Heart left ventricle (tissue), 16 donors: ENCODE measurements around the gene OSBPL10. TPM values are rescaled to one million over a fixed set of nuclear protein-coding genes. Genes with fewer than 3 reads are reported as not detected.

Experiments
- ATAC-seq, 4 donors: fragments of 200-7000 bp; cut with Tn5 transposase; one replicate each; pipeline ENCODE4 v1.9.1; 2020 to 2022; ENCODE audit warnings: moderate library complexity in 4 of 4, mild to moderate bottlenecking in 3 of 4, moderate number of reproducible peaks in 1 of 4
- DNase-seq, 5 donors: peaks; one replicate each; pipeline ENCODE4 v3.0.0-alpha.2; 2020
- H3K27ac ChIP-seq, 12 donors: fragments of 200-600 bp; sonication (generic) in 4 of 12; one replicate each; pipeline versions ENCODE4 v1.5.0 to v1.8.0; 2016 to 2022; ENCODE audit warnings: mild to moderate bottlenecking in 2 of 12
- H3K27me3 ChIP-seq, 9 donors: fragments of 200-600 bp; sonication (generic) in 2 of 9; one replicate each; pipeline versions ENCODE4 v1.5.1 to v1.8.0; 2016 to 2022; ENCODE audit warnings: mild to moderate bottlenecking in 3 of 9
- H3K36me3 ChIP-seq, 9 donors: fragments of 200-600 bp; sonication (generic) in 2 of 9; one replicate each; pipeline versions ENCODE4 v1.5.0 to v1.8.0; 2018 to 2022; ENCODE audit warnings: mild to moderate bottlenecking in 2 of 9
- H3K4me1 ChIP-seq, 12 donors: fragments of 200-600 bp; sonication (generic) in 4 of 12; one replicate each; pipeline versions ENCODE4 v1.5.0 to v1.8.0; 2016 to 2022; ENCODE audit warnings: mild to moderate bottlenecking in 3 of 12
- H3K4me3 ChIP-seq, 12 donors: fragments of 200-600 bp; sonication (generic) in 4 of 12; one replicate each; pipeline versions ENCODE4 v1.5.0 to v1.8.0; 2017 to 2022; ENCODE audit warnings: mild to moderate bottlenecking in 9 of 12, moderate library complexity in 4 of 12
- H3K9me3 ChIP-seq, 12 donors: fragments of 200-600 bp; sonication (generic) in 4 of 12; one replicate each; pipeline versions ENCODE4 v1.5.0 to v1.8.0; 2016 to 2022; ENCODE audit warnings: mild to moderate bottlenecking in 1 of 12
- POLR2A ChIP-seq, 2 donors: fragments of 450-650 bp; IDR thresholded peaks; one replicate each; pipeline ENCODE4 v1.6.1; 2017; ENCODE audit warnings: antibody characterized with exemption in 2 of 2, mild to moderate bottlenecking in 2 of 2, moderate library complexity in 2 of 2
- WGBS, 4 donors: extraction: QIAGEN DNeasy Blood & Tissue Kit in 2 of 4; methylation state at CpG; one replicate each; pipeline versions ENCODE4 v1.1.5 to v1.1.7; 2013 to 2018; 5-methylcytosine and 5-hydroxymethylcytosine counted together
- intact Hi-C, 10 donors: fragments of 100-400 bp; cut with DNase I; formaldehyde crosslinking; loops; one replicate each; pipeline versions ENCODE4 v1.11.1 to v1.14.2; 2022
- polyA plus RNA-seq, 2 donors: library from polyadenylated mRNA; stranded (reverse); fragments of 200-250 nt; gene quantifications; one replicate each; pipeline ENCODE4 v1.2.3, GENCODE V29; 2013
- total RNA-seq, 9 donors: library from RNA; depleted of rRNA in 2 of 9; stranded (reverse); fragments of >200 nt in 2 of 9; fragmentation: NEBNext Ultra II Directional in 3 of 9; extraction: Animal tissue kit (Norgen Biotek cat#: 25700) in 3 of 9; gene quantifications; one replicate each; pipeline versions ENCODE4 v1.1.0 to v1.2.4, GENCODE V29; 2016 to 2023
- TF ChIP-seq, protein P1 (sequence below), 12 donors: fragments of 200-600 bp; sonication (generic) in 4 of 12; IDR thresholded peaks; one replicate each; pipeline versions ENCODE4 v1.5.0 to v1.8.0; 2018 to 2022; ENCODE audit warnings: antibody characterized with exemption in 12 of 12, mild to moderate bottlenecking in 5 of 12
- donor health status: ischemic (EF 13 %, LVEDD 7.1; RV severe dilation, severe dysfunction).
- donor health status: healthy with polysubstance abuse.
- donor health status: DM: no; HTN: yes; CAD: no.
- donor health status: DM: no; HTN: no; CAD: no.
- donor health status: ischemic (EF 25% LVEDD 6.9; RV normal size, moderate dysfunction).
- donor health status: ischemic (EF 25% LVEDD 5.7; RV mildly dilated, moderate dysfunction).
- donor health status: healthy.
- donor health status: DM: yes; HTN: yes; CAD: no.
- donor health status: ischemic (EF 35%, LVEDD 5.7; RV mildly dilated, moderate dysfunction).
- donor health status: nonischemic (EF 11% LVEDD 7.7; RV severe dilation, severe dysfunction).
- donor health status: DM: yes; HTN: yes; CAD: no.
- donor health status: PGD.
- donor health status: ischemic (EF 29% LVEDD 5.4; RV normal size, mild dysfunction).
- donor health status: nonischemic (EF 23%, LVEDD 6.1; RV moderate dilation, normal function).

OSBPL10 gene
- total and polyA plus RNA-seq, 11 donors, result 1.3 to 12.7 (median 3.9) TPM

DNA sequence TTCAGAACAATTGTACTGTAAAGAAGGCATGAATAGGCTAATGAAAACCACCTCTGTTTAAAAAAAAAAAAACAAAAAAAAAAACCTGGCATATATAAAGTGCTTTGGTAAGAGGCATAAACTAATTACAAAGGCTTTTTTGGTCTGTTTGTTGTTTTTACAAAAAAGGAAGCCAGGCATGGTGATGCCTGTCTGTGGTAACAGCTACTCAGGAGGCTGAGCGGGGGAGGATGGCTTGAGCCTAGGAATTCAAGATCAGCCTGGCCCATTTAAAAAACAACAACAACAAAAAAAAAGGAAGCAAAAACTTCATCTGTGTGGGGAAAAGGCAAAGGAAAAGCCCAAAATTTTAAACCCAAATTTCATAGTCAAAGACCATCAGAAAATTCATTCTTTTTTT is 47.0 kb downstream of the OSBPL10 start:
- no peak for ATAC-seq
- no peak overlapping the region for H3K4me3 ChIP-seq
- 86 to 98% (median 89%) methylated on average over 1 of the region's 1 CpG for WGBS, 4 donors
- no peak for TF ChIP-seq POLR2A (IDR thresholded peaks at IDR 0.05)
- TF ChIP-seq, protein P1, sequence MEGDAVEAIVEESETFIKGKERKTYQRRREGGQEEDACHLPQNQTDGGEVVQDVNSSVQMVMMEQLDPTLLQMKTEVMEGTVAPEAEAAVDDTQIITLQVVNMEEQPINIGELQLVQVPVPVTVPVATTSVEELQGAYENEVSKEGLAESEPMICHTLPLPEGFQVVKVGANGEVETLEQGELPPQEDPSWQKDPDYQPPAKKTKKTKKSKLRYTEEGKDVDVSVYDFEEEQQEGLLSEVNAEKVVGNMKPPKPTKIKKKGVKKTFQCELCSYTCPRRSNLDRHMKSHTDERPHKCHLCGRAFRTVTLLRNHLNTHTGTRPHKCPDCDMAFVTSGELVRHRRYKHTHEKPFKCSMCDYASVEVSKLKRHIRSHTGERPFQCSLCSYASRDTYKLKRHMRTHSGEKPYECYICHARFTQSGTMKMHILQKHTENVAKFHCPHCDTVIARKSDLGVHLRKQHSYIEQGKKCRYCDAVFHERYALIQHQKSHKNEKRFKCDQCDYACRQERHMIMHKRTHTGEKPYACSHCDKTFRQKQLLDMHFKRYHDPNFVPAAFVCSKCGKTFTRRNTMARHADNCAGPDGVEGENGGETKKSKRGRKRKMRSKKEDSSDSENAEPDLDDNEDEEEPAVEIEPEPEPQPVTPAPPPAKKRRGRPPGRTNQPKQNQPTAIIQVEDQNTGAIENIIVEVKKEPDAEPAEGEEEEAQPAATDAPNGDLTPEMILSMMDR (IDR thresholded peaks at IDR 0.05), result no peak
- H3K27ac ChIP-seq, result no peak overlapping the region
- no peaks in the 10 kb centered on the region for H3K27me3 ChIP-seq
- DNase-seq, result no peak
- no peaks in the 10 kb centered on the region for H3K36me3 ChIP-seq
- H3K9me3 ChIP-seq, result no peaks in the 10 kb centered on the region
- peaks cover 0 to 18% (median 0%) of the 10 kb centered on the region in 12 donors for H3K4me1 ChIP-seq
- intact Hi-C loops, result no loop called here

DNA sequence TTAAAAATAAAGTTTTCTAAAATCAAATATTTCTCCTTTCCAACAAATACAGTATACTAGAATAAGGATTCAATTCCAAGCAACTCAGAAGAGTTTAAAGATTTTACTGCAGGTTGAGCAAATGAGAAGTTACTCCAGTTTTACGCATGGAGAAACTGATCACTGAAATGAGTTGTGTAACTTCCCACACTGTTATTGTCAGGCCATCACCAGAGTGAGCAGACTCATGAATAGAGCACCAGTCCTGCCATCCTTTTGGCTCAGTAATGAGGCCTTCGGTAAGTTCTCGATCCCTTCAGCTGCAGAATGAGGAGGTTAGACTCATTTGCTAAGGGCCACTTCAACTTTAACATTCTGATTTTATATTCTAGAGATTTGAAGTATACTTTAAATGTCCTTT is 48.1 kb downstream of the OSBPL10 start:
- peaks cover 0 to 18% (median 0%) of the 10 kb centered on the region in 12 donors for H3K4me1 ChIP-seq
- H3K27me3 ChIP-seq, result no peaks in the 10 kb centered on the region
- ATAC-seq (no peak), DNase-seq (no peak)
- H3K27ac ChIP-seq, result no peak overlapping the region
- TF ChIP-seq POLR2A (IDR thresholded peaks at IDR 0.05), result no peak
- TF ChIP-seq, protein P1 (IDR thresholded peaks at IDR 0.05), result no peak
- intact Hi-C loops, result no loop called here
- no peak overlapping the region for H3K4me3 ChIP-seq
- no peaks in the 10 kb centered on the region for H3K36me3 ChIP-seq
- no peaks in the 10 kb centered on the region for H3K9me3 ChIP-seq
- 96 to 100% (median 97%) methylated on average over 3 of the region's 3 CpGs for WGBS, 4 donors

GRCh38 chr3:31929826-31930502 is 51.1 kb downstream of the OSBPL10 start:
- H3K4me1 ChIP-seq, result peaks cover 0 to 9% (median 0%) of the 10 kb centered on the region in 12 donors
- H3K36me3 ChIP-seq, result no peaks in the 10 kb centered on the region
- TF ChIP-seq, protein P1 (IDR thresholded peaks at IDR 0.05), result no peak
- no peak for TF ChIP-seq POLR2A (IDR thresholded peaks at IDR 0.05)
- intact Hi-C loops, result no loop called here
- H3K27me3 ChIP-seq, result no peaks in the 10 kb centered on the region
- DNase-seq, result no peak
- no peak for ATAC-seq
- H3K4me3 ChIP-seq, result no peak overlapping the region
- no peak overlapping the region for H3K27ac ChIP-seq
- no peaks in the 10 kb centered on the region for H3K9me3 ChIP-seq
- 90 to 97% (median 94%) methylated on average over 4 of the region's 4 CpGs for WGBS, 4 donors

DNA sequence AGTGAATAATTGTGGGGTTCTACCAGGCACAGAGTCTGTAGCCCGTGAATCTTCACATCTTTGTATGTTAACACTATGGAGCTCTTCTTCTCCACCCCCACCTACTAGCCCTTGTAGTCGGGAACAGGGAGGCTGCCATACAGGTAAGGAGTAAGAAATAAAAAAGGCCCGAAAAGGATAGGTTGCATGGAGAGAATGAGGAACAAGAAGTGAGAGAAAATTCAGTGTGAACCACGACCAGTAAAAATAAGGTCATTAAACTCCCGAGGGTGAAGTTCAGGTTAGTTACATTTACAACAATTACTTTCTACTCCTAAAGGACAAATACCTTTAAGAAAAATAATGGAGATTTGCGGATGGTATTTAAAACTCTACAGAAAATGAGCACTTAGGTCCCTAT is 53.3 kb downstream of the OSBPL10 start:
- H3K36me3 ChIP-seq, result no peaks in the 10 kb centered on the region
- no peak for DNase-seq
- TF ChIP-seq, protein P1 (IDR thresholded peaks at IDR 0.05), result no peak
- no peak for TF ChIP-seq POLR2A (IDR thresholded peaks at IDR 0.05)
- H3K27ac ChIP-seq, result no peak overlapping the region
- no peaks in the 10 kb centered on the region for H3K27me3 ChIP-seq
- 88 to 92% (median 90%) methylated on average over 6 of the region's 6 CpGs for WGBS, 4 donors
- ATAC-seq, result no peak
- intact Hi-C loops, result no loop called here
- H3K4me3 ChIP-seq, result no peak overlapping the region
- H3K4me1 ChIP-seq, result no peaks in the 10 kb centered on the region
- no peaks in the 10 kb centered on the region for H3K9me3 ChIP-seq
